NCI-H1092 treated with DMSO at 0.1 percent for 48 hours (cell line): ENCODE measurements around the gene NSUN5.
"Not testable (repeated sequence)": the region's sequence is repeated elsewhere in the genome, so short reads cannot be mapped to it uniquely, and the experiment has no call there.

Source experiments
- DNase-seq: peaks from one replicate; lab custom pipeline; 2025; lab: John Stamatoyannopoulos, UW

The NSUN5 gene

GRCh38 chr7:73277210-73277609 lies 31.4 kb downstream of the NSUN5 start:
- not testable (repeated sequence) for DNase-seq

GRCh38 chr7:73267813-73268212 lies 40.8 kb downstream of the NSUN5 start:
- DNase-seq, result not testable (repeated sequence)

GRCh38 chr7:73266719-73267368 lies 41.8 kb downstream of the NSUN5 start:
- DNase-seq, result not testable (repeated sequence)

GRCh38 chr7:73262416-73262815 lies 46.2 kb downstream of the NSUN5 start:
- DNase-seq, result not testable (repeated sequence)
